ENCODE data around the gene CYP2D6.

GRCh38 chr22:42152661-42153270 is 22.2 kb upstream of the CYP2D6 start:
- TF ChIP-seq POLR2A (IDR thresholded peaks at IDR 0.05; ENCODE audit: insufficient read depth in 1 of 2, low read depth in 2 of 2, low read length in 2 of 2) (no peak), CTCF (CRISPR knock-in tag; IDR thresholded peaks at IDR 0.05) (no peak), PPARG (CRISPR knock-in tag; conservative IDR thresholded peaks at IDR 0.05) (no peak), ZGPAT (CRISPR knock-in tag; IDR thresholded peaks at IDR 0.05) (no peak), ZNF503 (CRISPR knock-in tag; IDR thresholded peaks at IDR 0.05) (no peak), ISX (CRISPR knock-in tag; conservative IDR thresholded peaks at IDR 0.05) (no peak), ZNF232 (CRISPR knock-in tag; IDR thresholded peaks at IDR 0.05; ENCODE audit: borderline replicate concordance) (no peak), SAFB2 (CRISPR knock-in tag; IDR thresholded peaks at IDR 0.05; ENCODE audit: borderline replicate concordance, low read depth) (no peak)

All from HepG2 (cell line).